ENCODE data around the gene DPYD.

The DPYD gene

DNA sequence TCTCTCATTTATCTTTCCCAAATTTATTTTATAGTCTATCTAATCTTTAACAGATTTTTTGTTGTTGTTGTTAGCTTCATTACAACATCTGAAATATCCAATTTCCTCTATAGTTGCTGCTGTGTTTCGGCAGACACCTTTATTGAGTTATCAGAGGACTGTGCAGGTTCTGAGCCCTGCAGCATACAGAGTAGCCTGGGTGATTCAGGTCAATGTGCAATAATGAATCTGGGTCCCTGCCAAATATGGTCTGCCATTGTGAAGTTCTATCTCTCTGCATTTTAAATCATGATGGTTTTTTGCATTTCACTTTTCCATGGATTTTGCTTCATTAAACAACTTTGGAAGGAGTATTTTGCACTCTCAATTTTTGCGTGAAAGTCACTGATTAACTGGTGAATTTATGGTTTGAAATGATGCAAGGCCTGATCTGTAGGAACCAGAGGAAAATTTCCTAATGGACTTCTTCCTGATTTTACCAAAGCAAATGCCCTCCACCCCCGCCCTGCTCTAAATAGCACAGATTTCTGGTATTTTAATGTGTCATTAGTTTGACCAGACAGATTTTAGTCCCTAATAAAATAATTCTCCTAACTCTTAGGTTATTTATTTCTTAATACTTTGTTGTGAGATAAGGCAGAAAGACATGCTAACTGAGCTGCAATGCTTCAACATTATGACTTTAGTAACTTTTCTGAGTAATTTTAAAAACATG, 797.0 kb downstream of the DPYD start:
- no CpG with 5 or more reads among the region's 3 CpGs for WGBS (ENCODE audit: insufficient coverage, insufficient read length)
- Histone ChIP-seq H3K36me3 (ENCODE audit: control insufficient read depth, insufficient read depth, low read length) (no peaks in the 10 kb centered on the region), H3K27me3 (ENCODE audit: control insufficient read depth, insufficient read depth, low read length) (no peaks in the 10 kb centered on the region), H3K4me3 (ENCODE audit: low read length) (no peak overlapping the region), H3K4me1 (ENCODE audit: control insufficient read depth, insufficient read depth, low read length) (no peaks in the 10 kb centered on the region; the same call in 1 of the 2 replicates), H3K27ac (ENCODE audit: low read length) (no peak overlapping the region), H3K9me3 (ENCODE audit: control insufficient read depth, insufficient read depth, low read length) (no peaks in the 10 kb centered on the region)
- no peak for DNase-seq (ENCODE audit: low read depth, low spot score)

DNA sequence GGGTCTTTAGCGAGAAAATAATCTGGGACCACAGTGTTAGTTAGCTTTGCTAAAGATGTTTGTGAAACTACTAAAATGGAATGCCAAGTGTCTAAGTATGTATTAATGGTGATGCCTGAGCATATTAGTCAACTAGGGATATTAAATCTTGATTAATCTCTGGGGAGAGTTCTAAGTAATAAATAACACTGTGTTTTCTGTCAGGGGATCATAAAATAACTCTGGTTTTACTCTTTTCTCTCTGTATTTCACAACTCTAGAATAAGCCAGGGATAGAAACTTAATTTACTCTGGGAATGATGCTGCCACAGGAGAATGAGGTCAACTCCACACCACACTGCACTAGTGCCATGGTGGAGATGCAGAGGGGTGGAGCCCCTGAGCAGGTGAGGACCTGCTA, 800.0 kb downstream of the DPYD start:
- Histone ChIP-seq H3K27ac (ENCODE audit: low read length) (no peak overlapping the region), H3K27me3 (ENCODE audit: control insufficient read depth, insufficient read depth, low read length) (no peaks in the 10 kb centered on the region), H3K4me3 (ENCODE audit: low read length) (no peak overlapping the region), H3K9me3 (ENCODE audit: control insufficient read depth, insufficient read depth, low read length) (no peaks in the 10 kb centered on the region), H3K36me3 (ENCODE audit: control insufficient read depth, insufficient read depth, low read length) (no peaks in the 10 kb centered on the region), H3K4me1 (ENCODE audit: control insufficient read depth, insufficient read depth, low read length) (peaks cover 2% of the 10 kb centered on the region; the same call in 1 of the 2 replicates)
- no peak for DNase-seq (ENCODE audit: low read depth, low spot score)
- no CpG with 5 or more reads among the region's 1 CpG for WGBS (ENCODE audit: insufficient coverage, insufficient read length)

DNA sequence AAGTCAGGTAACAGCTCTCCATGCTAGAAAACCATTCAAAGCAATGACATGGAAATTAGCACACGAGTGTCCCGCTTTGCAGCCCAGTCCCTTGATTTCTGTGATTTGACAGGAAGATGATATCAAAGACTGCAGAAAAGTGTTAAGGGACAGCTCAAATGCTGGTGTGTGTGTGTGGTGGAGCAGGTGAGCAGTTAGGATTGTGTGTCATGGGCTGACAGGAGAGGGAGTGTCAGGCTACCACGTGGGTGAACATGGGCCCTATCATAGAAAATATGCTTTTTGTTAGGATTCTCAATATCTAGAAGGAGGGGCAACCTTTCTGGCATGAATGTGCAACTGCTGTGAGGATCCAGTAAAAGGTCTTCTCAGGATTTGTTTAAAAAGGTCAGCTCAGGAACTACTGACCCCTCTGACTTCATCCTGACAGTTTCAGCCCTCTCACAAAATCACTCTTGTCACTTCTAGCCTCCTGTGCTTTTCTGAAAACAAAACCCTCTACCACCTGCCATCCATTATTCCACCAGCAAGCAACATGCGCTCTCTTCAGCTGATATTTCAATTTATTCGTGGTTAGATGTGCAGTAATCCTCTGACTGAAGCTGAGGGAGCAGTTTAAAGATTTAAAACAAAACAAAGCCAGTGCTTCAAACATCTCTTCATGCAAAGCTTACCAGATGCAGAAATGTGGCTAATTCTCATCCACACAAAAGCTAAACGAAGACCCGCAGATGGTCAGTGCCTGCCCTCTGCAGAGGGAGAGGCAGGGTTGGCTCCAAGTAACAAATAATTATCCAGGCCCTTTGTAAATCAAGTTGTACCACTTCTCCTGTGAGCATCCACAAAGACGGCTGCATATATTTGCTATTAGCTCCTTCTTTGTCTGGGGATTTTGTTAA, 801.3 kb downstream of the DPYD start:
- WGBS (ENCODE audit: insufficient coverage, insufficient read length): no CpG with 5 or more reads among the region's 8 CpGs
- H3K4me1 ChIP-seq (ENCODE audit: control insufficient read depth, insufficient read depth, low read length): peaks cover 2% of the 10 kb centered on the region; the same call in 1 of the 2 replicates
- no peaks in the 10 kb centered on the region for H3K36me3 ChIP-seq (ENCODE audit: control insufficient read depth, insufficient read depth, low read length)
- H3K27ac ChIP-seq (ENCODE audit: low read length): no peak overlapping the region
- H3K9me3 ChIP-seq (ENCODE audit: control insufficient read depth, insufficient read depth, low read length): no peaks in the 10 kb centered on the region
- no peaks in the 10 kb centered on the region for H3K27me3 ChIP-seq (ENCODE audit: control insufficient read depth, insufficient read depth, low read length)
- DNase-seq (ENCODE audit: low read depth, low spot score): no peak
- H3K4me3 ChIP-seq (ENCODE audit: low read length): no peak overlapping the region

DNA sequence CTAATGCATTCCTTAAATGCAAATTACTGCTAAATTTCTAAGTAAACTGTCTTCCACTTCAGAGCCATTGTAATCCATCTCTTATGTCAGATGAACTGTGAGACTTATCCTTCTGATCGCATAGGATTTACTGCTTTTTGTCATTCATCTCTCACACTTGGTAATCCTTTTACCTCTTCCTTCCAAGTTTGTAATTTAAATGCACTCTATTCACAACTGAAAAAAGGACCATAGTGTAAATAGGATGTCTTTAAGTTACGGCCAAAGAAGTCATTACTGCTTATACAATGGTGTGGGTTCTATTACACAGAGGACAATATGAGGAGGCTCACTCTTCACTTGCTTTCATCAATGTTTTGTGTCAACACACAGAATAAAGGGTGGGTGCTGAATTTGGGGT, 806.0 kb downstream of the DPYD start:
- Histone ChIP-seq H3K36me3 (ENCODE audit: control insufficient read depth, insufficient read depth, low read length) (no peaks in the 10 kb centered on the region), H3K27ac (ENCODE audit: low read length) (no peak overlapping the region), H3K4me1 (ENCODE audit: control insufficient read depth, insufficient read depth, low read length) (peaks cover 2% of the 10 kb centered on the region; the same call in 1 of the 2 replicates), H3K27me3 (ENCODE audit: control insufficient read depth, insufficient read depth, low read length) (no peaks in the 10 kb centered on the region), H3K9me3 (ENCODE audit: control insufficient read depth, insufficient read depth, low read length) (no peaks in the 10 kb centered on the region), H3K4me3 (ENCODE audit: low read length) (no peak overlapping the region)
- no CpG with 5 or more reads among the region's 2 CpGs for WGBS (ENCODE audit: insufficient coverage, insufficient read length)
- DNase-seq (ENCODE audit: low read depth, low spot score): no peak

DNA sequence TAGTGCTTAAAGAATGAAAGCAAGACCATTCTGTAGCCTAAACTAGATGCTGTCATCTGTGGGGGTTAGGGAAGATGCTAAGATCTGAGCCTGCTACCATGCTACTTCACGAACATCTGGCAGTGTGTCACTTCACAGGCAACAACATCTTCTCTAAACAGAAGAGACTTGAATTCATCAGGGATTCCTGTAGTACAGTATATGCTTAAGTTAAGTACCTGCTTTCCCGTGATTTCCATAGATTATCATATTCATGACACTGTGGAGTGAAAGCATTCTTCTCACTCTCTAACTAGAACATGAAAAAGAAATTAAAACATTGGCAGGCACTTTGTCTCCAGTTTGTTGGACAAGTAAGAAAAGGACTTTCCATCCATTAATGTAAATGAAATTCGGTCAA, 808.4 kb downstream of the DPYD start:
- H3K4me3 ChIP-seq (ENCODE audit: low read length): no peak overlapping the region
- H3K27ac ChIP-seq (ENCODE audit: low read length): no peak overlapping the region
- no CpG with 5 or more reads among the region's 3 CpGs for WGBS (ENCODE audit: insufficient coverage, insufficient read length)
- no peaks in the 10 kb centered on the region for H3K9me3 ChIP-seq (ENCODE audit: control insufficient read depth, insufficient read depth, low read length)
- DNase-seq (ENCODE audit: low read depth, low spot score): no peak
- H3K27me3 ChIP-seq (ENCODE audit: control insufficient read depth, insufficient read depth, low read length): no peaks in the 10 kb centered on the region
- no peaks in the 10 kb centered on the region for H3K36me3 ChIP-seq (ENCODE audit: control insufficient read depth, insufficient read depth, low read length)
- H3K4me1 ChIP-seq (ENCODE audit: control insufficient read depth, insufficient read depth, low read length): peaks cover 2% of the 10 kb centered on the region; the same call in 1 of the 2 replicates

DNA sequence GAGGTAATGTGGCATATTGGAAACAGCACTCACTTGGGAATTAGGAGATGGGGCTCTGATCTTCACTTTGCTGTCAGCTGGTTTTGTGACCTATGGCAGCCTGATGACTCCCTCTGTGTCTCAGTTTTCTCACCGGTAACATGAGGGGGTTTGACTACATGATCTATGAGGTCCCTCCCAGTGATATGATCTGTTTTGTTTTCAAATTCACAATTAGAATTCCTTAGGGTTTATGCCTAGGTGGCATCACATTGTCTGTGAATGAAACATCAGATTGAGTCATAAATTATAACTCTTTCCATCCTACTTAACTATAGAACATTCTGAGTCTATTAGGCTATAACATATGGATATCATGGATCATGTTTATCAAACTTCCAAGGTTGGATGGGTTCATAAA, 812.7 kb downstream of the DPYD start:
- WGBS (ENCODE audit: insufficient coverage, insufficient read length): no CpG with 5 or more reads among the region's 1 CpG
- no peak overlapping the region for H3K27ac ChIP-seq (ENCODE audit: low read length)
- DNase-seq (ENCODE audit: low read depth, low spot score): no peak

DNA sequence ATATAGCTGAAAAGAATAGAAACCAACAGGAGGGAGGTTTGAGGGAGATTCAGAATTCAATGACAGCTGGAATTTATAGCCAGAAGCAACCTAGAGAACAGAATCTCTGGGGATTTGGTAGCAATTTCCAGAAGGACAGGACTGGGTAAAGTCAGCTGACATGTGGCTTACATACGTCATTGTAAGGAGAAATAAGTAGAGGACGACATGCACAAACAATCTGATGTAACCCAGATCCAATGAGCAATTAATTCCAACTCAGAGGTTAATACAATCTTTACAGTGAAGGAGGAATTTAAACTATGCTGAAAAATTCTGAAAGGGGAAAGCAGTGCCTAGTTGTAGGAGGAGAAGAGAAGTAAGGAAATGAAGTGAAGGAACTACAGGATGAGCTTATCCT, 815.3 kb downstream of the DPYD start:
- Histone ChIP-seq H3K27ac (ENCODE audit: low read length) (no peak overlapping the region), H3K9me3 (ENCODE audit: control insufficient read depth, insufficient read depth, low read length) (no peaks in the 10 kb centered on the region), H3K4me3 (ENCODE audit: low read length) (no peak overlapping the region), H3K4me1 (ENCODE audit: control insufficient read depth, insufficient read depth, low read length) (no peaks in the 10 kb centered on the region), H3K36me3 (ENCODE audit: control insufficient read depth, insufficient read depth, low read length) (no peaks in the 10 kb centered on the region), H3K27me3 (ENCODE audit: control insufficient read depth, insufficient read depth, low read length) (no peaks in the 10 kb centered on the region)
- DNase-seq (ENCODE audit: low read depth, low spot score): no peak
- no CpG with 5 or more reads among the region's 2 CpGs for WGBS (ENCODE audit: insufficient coverage, insufficient read length)

More for the DNA sequence above, 812.7 kb downstream of the DPYD start:
- H3K4me3 ChIP-seq (ENCODE audit: low read length): no peak overlapping the region
- H3K9me3 ChIP-seq (ENCODE audit: control insufficient read depth, insufficient read depth, low read length): no peaks in the 10 kb centered on the region
- no peaks in the 10 kb centered on the region for H3K4me1 ChIP-seq (ENCODE audit: control insufficient read depth, insufficient read depth, low read length)
- H3K27me3 ChIP-seq (ENCODE audit: control insufficient read depth, insufficient read depth, low read length): no peaks in the 10 kb centered on the region
- H3K36me3 ChIP-seq (ENCODE audit: control insufficient read depth, insufficient read depth, low read length): no peaks in the 10 kb centered on the region

DNA sequence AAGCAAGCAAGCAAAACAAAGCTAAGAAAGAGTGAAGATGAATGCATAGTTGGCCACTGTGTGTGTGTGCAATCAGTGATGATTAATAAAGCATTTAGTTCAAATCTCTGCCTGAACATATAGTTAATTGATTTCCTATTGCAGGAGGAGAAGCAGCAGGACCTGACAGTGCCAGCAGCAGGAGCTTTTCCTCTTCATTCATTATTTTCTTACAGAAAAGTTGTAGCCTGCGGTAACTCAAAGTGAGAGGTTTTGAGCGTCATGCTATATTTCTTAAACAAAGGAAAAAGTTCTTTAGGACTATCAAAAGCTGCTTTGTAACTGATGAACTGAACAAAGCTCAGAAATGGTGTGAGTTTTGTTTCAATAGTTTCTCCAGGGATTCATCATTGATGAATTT, 819.3 kb downstream of the DPYD start:
- Histone ChIP-seq H3K27me3 (ENCODE audit: control insufficient read depth, insufficient read depth, low read length) (no peaks in the 10 kb centered on the region), H3K4me1 (ENCODE audit: control insufficient read depth, insufficient read depth, low read length) (no peaks in the 10 kb centered on the region; the same call in 1 of the 2 replicates), H3K9me3 (ENCODE audit: control insufficient read depth, insufficient read depth, low read length) (no peaks in the 10 kb centered on the region), H3K27ac (ENCODE audit: low read length) (no peak overlapping the region), H3K4me3 (ENCODE audit: low read length) (no peak overlapping the region), H3K36me3 (ENCODE audit: control insufficient read depth, insufficient read depth, low read length) (no peaks in the 10 kb centered on the region)
- no CpG with 5 or more reads among the region's 2 CpGs for WGBS (ENCODE audit: insufficient coverage, insufficient read length)
- DNase-seq (ENCODE audit: low read depth, low spot score): no peak

DNA sequence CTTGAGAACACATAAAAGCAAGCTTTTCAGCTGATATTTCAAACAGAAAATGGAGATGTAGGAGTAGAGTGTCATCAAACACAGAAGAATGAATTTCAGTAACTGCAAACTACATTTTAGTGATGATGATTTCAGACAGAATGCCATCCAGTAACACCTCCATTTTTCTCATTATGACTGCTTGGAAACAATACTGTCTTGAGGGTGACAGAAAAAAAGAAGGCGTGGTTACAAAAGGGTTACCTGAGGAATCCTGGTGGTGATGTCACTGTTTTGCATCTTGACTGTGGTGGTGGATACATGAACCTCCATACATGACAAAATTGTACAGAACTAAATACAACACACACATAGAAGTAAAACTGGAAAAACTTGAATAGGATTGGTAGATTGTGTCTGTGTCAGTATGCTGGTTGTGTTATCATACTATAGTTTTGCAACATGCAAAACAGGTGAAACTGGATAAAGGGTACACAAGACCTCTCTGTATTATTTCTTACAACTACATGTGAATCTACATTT, 823.4 kb downstream of the DPYD start:
- H3K4me3 ChIP-seq (ENCODE audit: low read length): no peak overlapping the region
- no peak for DNase-seq (ENCODE audit: low read depth, low spot score)
- H3K36me3 ChIP-seq (ENCODE audit: control insufficient read depth, insufficient read depth, low read length): no peaks in the 10 kb centered on the region
- WGBS (ENCODE audit: insufficient coverage, insufficient read length): no CpG with 5 or more reads among the region's 1 CpG
- no peaks in the 10 kb centered on the region; the same call in 1 of the 2 replicates for H3K4me1 ChIP-seq (ENCODE audit: control insufficient read depth, insufficient read depth, low read length)
- no peaks in the 10 kb centered on the region for H3K9me3 ChIP-seq (ENCODE audit: control insufficient read depth, insufficient read depth, low read length)
- no peak overlapping the region for H3K27ac ChIP-seq (ENCODE audit: low read length)
- H3K27me3 ChIP-seq (ENCODE audit: control insufficient read depth, insufficient read depth, low read length): no peaks in the 10 kb centered on the region

DNA sequence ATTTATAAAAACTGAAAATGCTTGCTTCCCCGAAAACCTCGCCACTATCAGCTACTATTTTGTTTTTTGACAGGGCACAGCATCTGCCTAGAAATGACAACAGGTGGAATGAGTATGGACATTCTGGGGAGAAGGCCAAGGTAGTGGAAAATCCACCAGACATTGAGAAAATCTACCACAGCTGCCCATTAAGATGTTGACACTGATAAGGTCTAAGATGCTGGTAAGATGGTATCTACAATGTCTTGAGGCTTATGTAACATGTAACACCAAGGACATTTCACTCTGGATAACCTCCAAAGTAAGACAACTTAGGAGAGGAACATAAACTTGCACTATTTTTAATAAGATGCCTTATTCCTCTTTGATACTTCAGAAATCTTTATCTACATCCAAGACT, 825.1 kb downstream of the DPYD start:
- DNase-seq (ENCODE audit: low read depth, low spot score): no peak
- Histone ChIP-seq H3K9me3 (ENCODE audit: control insufficient read depth, insufficient read depth, low read length) (no peaks in the 10 kb centered on the region), H3K4me3 (ENCODE audit: low read length) (no peak overlapping the region), H3K27ac (ENCODE audit: low read length) (no peak overlapping the region), H3K27me3 (ENCODE audit: control insufficient read depth, insufficient read depth, low read length) (no peaks in the 10 kb centered on the region), H3K4me1 (ENCODE audit: control insufficient read depth, insufficient read depth, low read length) (no peaks in the 10 kb centered on the region; the same call in 1 of the 2 replicates), H3K36me3 (ENCODE audit: control insufficient read depth, insufficient read depth, low read length) (no peaks in the 10 kb centered on the region)
- WGBS (ENCODE audit: insufficient coverage, insufficient read length): no CpG with 5 or more reads among the region's 2 CpGs
